Measurements from ENCODE around the gene MCC. TPM values are rescaled to one million over a fixed set of nuclear protein-coding genes. Genes with fewer than 3 reads are reported as not detected.

Gene MCC
- total and polyA plus RNA-seq, 12 donors: 4.2 to 34.1 (median 25.2) TPM

- intact Hi-C loops (cut with DNase I): no loop called here
- Histone ChIP-seq H3K27me3 (no peaks in the 10 kb centered on the region), H3K36me3 (no peaks in the 10 kb centered on the region), H3K4me3 (no peak overlapping the region), H3K4me1 (peaks cover 0 to 42% (median 4%) of the 10 kb centered on the region in 9 donors), H3K9me3 (no peaks in the 10 kb centered on the region), H3K27ac (no peak overlapping the region)
- TF ChIP-seq CTCF (IDR thresholded peaks at IDR 0.05): no peak
- 91 to 93% methylated on average over 3 of the region's 3 CpGs for WGBS, 2 donors
- ATAC-seq (peak in 1 of 8 donors; percentile 38), DNase-seq (no peak)
Measured at GRCh38 chr5:113133211-113133975, 354.9 kb downstream of the MCC start.

- no peaks in the 10 kb centered on the region for H3K9me3 ChIP-seq
- no peak for TF ChIP-seq CTCF (IDR thresholded peaks at IDR 0.05)
- intact Hi-C loops (cut with DNase I): no loop called here
- no peak overlapping the region for H3K4me3 ChIP-seq
- H3K27ac ChIP-seq: no peak overlapping the region
- no peaks in the 10 kb centered on the region for H3K27me3 ChIP-seq
- DNase-seq (no peak), ATAC-seq (peak in 7 of 8 donors; percentile 57 to 92 (median 80))
- no peaks in the 10 kb centered on the region for H3K36me3 ChIP-seq
- peaks cover 0 to 42% (median 4%) of the 10 kb centered on the region in 9 donors for H3K4me1 ChIP-seq
Measured at GRCh38 chr5:113132564-113132963, 355.7 kb downstream of the MCC start.

GRCh38 chr5:113128641-113129330 is 359.5 kb downstream of the MCC start:
- Histone ChIP-seq H3K36me3 (no peaks in the 10 kb centered on the region), H3K4me3 (no peak overlapping the region), H3K4me1 (peaks cover 4 to 56% (median 26%) of the 10 kb centered on the region in 9 donors), H3K9me3 (no peaks in the 10 kb centered on the region), H3K27me3 (no peaks in the 10 kb centered on the region), H3K27ac (no peak overlapping the region)
- WGBS, 2 donors: 42 to 44% methylated on average over 2 of the region's 2 CpGs
- intact Hi-C loops (cut with DNase I): loop anchor here in 1 of 10 donors (10.0 kb wide), 1 partner anchor 166 kb away; no protein-coding TSS in a partner anchor
- DNase-seq: no peak
- no peak for TF ChIP-seq CTCF (IDR thresholded peaks at IDR 0.05)
- ATAC-seq: no peak

- Histone ChIP-seq H3K9me3 (no peaks in the 10 kb centered on the region), H3K27ac (no peak overlapping the region), H3K27me3 (no peaks in the 10 kb centered on the region), H3K36me3 (no peaks in the 10 kb centered on the region), H3K4me3 (no peak overlapping the region), H3K4me1 (peaks cover 4 to 58% (median 28%) of the 10 kb centered on the region in 9 donors)
- DNase-seq: no peak
- TF ChIP-seq CTCF (IDR thresholded peaks at IDR 0.05): no peak
- WGBS, 2 donors: 94 to 97% methylated on average over 1 of the region's 1 CpG
- intact Hi-C loops (cut with DNase I): loop anchor here in 1 of 10 donors (10.0 kb wide), 1 partner anchor 167 kb away; no protein-coding TSS in a partner anchor
- no peak for ATAC-seq
Measured at GRCh38 chr5:113128082-113128481, 360.2 kb downstream of the MCC start.

Data from heart right ventricle (tissue), 16 donors.